ENCODE data around the gene SSNA1.

SSNA1 gene

GRCh38 chr9:137164370-137165249 lies 23.9 kb upstream of the SSNA1 start:
- TF ChIP-seq CTCF (IDR thresholded peaks at IDR 0.05; ENCODE audit: low read depth, low read length): no peak
- DNase-seq (ENCODE audit: low read depth in 2 of 2): no peak
- H3K4me3 ChIP-seq (replicated peaks in 1 of 2; ENCODE audit: low read depth in 2 of 2, low read length in 2 of 2): no peak overlapping the region

GRCh38 chr9:137165250-137165836 lies 23.1 kb upstream of the SSNA1 start:
- no peak overlapping the region for H3K4me3 ChIP-seq (replicated peaks in 1 of 2; ENCODE audit: low read depth in 2 of 2, low read length in 2 of 2)

GRCh38 chr9:137166380-137167229 lies 21.9 kb upstream of the SSNA1 start:
- DNase-seq (ENCODE audit: low read depth in 2 of 2): no peak
- no peak for TF ChIP-seq CTCF (IDR thresholded peaks at IDR 0.05; ENCODE audit: low read depth, low read length)
- H3K4me3 ChIP-seq (replicated peaks in 1 of 2; ENCODE audit: low read depth in 2 of 2, low read length in 2 of 2): no peak overlapping the region

More at GRCh38 chr9:137165250-137165836, 23.1 kb upstream of the SSNA1 start:
- no peak for DNase-seq (ENCODE audit: low read depth in 2 of 2)
- TF ChIP-seq CTCF (IDR thresholded peaks at IDR 0.05; ENCODE audit: low read depth, low read length): no peak

- no peak for DNase-seq (ENCODE audit: low read depth in 2 of 2)
- H3K4me3 ChIP-seq (replicated peaks in 1 of 2; ENCODE audit: low read depth in 2 of 2, low read length in 2 of 2): no peak overlapping the region
- no peak for TF ChIP-seq CTCF (IDR thresholded peaks at IDR 0.05; ENCODE audit: low read depth, low read length)
Observed at GRCh38 chr9:137167277-137167746, 21.2 kb upstream of the SSNA1 start.

- peak in 1 of 2 donors; percentile 17 for DNase-seq (ENCODE audit: low read depth in 2 of 2)
- H3K4me3 ChIP-seq (replicated peaks in 1 of 2; ENCODE audit: low read depth in 2 of 2, low read length in 2 of 2): no peak overlapping the region
Observed at GRCh38 chr9:137167747-137168572, 20.5 kb upstream of the SSNA1 start.

More at GRCh38 chr9:137167747-137168572, 20.5 kb upstream of the SSNA1 start:
- no peak for TF ChIP-seq CTCF (IDR thresholded peaks at IDR 0.05; ENCODE audit: low read depth, low read length)

All from cardiac fibroblast (primary cell).